Measurements from ENCODE around the gene IL3.

Gene IL3

DNA sequence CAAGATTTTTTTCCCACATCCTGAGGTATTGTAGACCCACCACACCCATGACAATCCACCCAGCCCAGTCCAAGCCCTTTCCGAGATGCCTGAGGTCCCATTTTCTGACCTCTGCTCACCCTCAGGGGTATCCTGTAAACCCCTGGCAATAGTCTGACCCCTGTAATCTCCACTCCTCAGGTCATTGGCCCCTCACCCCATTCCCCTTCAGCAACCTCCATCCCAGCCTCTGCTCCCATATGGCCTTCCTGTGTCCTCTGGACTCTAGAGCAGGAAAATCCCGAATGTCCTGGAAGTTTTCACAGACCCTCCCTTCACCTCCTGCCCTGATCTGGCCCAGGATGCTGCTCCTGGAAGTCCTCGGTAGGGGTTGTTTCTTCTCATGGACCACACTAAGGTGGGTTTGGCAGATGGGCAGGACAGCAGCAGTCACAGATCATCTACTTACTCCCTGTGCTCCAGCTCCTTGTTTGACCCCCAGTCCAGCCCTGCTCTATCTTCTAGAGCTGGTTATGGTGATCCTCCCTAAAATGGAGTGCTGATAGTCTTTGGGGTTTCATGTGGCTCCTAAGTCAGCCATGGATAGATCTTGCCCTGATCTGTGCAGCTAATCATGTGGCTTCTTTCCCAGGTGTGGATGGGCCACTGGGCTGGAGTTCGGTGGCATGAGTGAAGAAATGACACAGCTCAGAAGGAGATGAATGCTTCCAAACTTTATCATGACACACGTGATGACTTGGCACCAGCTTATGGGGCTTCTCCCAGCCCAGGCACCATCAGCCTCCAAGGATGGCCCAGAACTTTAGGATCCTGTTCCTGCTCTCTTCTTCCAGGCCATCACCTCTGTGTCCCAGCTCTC lies 37.0 kb upstream of the IL3 start:
- no peak for DNase-seq
- in situ Hi-C loops (cut with MboI; ENCODE audit: low pct_unique_long_range_greater_than_20kb, low sequenced_read_pairs): loop anchor here (25.0 kb wide), 3 partner anchors 211 to 586 kb away; no protein-coding TSS in a partner anchor

GRCh38 chr5:132024117-132024435 lies 36.4 kb upstream of the IL3 start:
- in situ Hi-C loops (cut with MboI; ENCODE audit: low pct_unique_long_range_greater_than_20kb, low sequenced_read_pairs): loop anchor here (25.0 kb wide), 3 partner anchors 212 to 587 kb away; no protein-coding TSS in a partner anchor
- DNase-seq: no peak

- in situ Hi-C loops (cut with MboI; ENCODE audit: low pct_unique_long_range_greater_than_20kb, low sequenced_read_pairs): loop anchor here (25.0 kb wide), 3 partner anchors 213 to 588 kb away; no protein-coding TSS in a partner anchor
- DNase-seq: peak; percentile 18
These were observed 35.6 kb upstream of the IL3 start for GRCh38 chr5:132024789-132025402.

DNA sequence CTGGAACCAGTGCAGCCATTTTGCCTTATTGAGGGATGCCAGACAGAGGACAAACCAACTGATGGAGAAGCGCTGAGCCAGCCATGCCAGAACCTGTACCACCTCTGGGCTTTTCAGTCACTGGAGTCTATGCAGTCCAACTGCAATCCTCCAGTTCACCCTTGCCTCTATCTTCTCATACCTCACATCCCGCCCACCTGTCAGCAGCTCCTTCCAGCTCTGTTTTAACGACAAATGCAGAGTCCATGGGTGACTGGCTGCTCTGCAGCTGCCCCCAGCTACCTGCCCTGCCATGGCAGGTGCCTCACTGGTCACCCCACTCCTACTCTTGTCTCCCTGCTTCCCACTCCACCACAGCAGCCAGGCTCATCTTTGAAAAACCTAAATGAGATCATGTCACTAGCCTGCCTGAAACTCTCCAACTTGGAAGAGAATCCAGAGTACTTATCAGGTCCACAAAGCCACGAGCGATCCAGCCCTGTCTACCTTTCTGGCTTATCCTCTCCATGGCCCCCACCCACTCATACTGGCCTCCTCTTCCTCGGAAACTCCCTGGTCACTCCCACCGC lies 35.0 kb upstream of the IL3 start:
- in situ Hi-C loops (cut with MboI; ENCODE audit: low pct_unique_long_range_greater_than_20kb, low sequenced_read_pairs): no loop called here
- no peak for DNase-seq

DNA sequence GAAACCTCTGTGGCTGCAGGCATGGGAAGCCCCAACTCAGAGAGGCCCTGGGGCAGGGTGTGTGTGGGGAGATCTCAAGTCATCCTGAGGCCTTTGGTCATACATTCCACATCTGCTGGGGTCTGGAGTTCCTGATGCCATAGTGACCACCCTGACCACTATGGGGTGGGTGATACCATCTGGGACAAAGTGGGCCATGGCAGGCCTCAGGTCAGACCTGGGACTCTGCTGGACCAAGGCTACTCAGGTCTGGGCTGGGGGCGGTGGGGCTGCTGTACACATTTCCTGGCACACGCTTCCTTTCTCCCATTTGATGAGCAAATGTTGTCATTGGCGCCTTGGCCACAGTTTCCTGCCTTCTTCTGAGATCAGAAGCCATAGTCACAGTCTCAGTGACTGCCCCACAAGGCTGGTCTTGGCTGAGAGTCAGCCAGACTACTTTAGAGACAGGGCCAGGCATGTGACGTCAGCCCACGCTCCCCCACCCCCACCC lies 33.9 kb upstream of the IL3 start:
- in situ Hi-C loops (cut with MboI; ENCODE audit: low pct_unique_long_range_greater_than_20kb, low sequenced_read_pairs): no loop called here
- DNase-seq: no peak

- in situ Hi-C loops (cut with MboI; ENCODE audit: low pct_unique_long_range_greater_than_20kb, low sequenced_read_pairs): no loop called here
- no peak for DNase-seq
These were observed 33.4 kb upstream of the IL3 start for GRCh38 chr5:132027027-132027426.

DNA sequence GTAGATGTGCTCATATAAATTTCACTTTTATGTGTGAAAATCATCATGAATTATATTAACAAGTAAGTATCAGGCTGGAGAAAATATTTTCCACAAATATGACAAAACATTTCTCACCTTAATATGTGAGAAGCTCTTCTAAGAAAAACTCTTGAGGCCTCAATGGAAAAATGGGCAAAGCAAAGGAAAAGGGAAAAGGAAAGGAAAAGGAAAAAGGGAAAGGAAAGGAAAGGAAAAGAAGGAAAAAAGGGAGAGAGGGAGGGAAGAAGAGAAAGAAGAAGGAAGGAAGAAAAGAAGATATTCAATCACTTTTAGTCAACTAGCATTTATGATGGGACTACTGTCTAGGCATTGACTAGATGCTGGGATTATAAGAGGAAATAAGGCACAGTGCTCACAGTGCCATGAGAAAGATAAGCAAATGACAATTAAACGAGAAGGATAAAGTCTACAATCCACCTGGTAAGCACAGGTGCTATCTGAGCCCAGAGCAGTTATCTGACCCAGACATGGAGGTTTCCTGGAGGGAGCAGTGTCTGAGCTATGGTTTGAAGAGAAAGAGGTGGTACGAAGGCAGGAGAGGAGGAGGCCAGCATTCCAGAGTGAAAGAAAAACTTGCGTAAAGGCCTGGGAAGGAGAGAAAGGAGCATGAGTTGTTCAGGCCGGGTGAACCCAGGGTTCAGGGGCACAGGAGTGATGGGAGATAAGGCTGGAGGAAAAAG lies 30.7 kb upstream of the IL3 start:
- DNase-seq: no peak
- in situ Hi-C loops (cut with MboI; ENCODE audit: low pct_unique_long_range_greater_than_20kb, low sequenced_read_pairs): no loop called here

- in situ Hi-C loops (cut with MboI; ENCODE audit: low pct_unique_long_range_greater_than_20kb, low sequenced_read_pairs): no loop called here
These were observed 29.8 kb upstream of the IL3 start for GRCh38 chr5:132030610-132031009.

GRCh38 chr5:132032196-132032595 lies 28.3 kb upstream of the IL3 start:
- in situ Hi-C loops (cut with MboI; ENCODE audit: low pct_unique_long_range_greater_than_20kb, low sequenced_read_pairs): no loop called here
- no peak for DNase-seq

More at GRCh38 chr5:132030610-132031009, 29.8 kb upstream of the IL3 start:
- DNase-seq: no peak

DNA sequence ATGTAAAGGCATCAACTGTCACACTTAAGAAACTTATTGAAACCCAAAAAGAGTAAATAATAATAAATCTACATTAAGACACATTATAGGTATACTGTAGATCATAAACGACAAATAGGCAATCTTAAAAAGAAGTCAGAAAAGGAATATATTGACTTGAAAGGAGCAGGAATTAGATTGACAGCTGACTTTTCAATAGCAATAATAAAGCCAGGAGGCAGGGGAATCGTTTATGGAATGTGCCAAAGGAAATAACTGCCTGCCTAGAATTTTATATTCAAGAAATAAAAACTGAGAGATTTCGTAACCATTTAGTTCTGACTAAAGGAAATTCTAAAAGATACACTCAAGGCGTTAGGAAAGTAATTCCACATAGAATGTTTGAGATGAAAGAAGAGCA lies 27.3 kb upstream of the IL3 start:
- no peak for DNase-seq
- in situ Hi-C loops (cut with MboI; ENCODE audit: low pct_unique_long_range_greater_than_20kb, low sequenced_read_pairs): no loop called here

DNA sequence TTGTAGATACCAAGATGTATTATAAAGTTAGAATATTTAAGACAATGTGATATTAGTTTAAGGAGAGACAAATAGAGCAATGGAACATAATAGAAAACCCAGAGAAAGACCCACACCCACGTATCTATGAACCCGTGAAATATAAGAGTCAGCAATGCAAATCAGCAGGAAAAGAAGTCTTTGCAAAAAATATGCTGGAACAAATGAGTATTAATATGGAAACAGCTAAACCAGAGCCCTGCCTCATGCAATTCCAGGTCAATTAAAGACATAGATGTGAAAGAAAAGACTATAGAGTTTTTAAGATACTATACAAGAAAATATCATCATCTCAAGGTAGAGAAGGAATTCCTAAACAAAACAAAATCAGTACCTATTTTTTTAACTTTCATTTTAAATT lies 23.1 kb upstream of the IL3 start:
- in situ Hi-C loops (cut with MboI; ENCODE audit: low pct_unique_long_range_greater_than_20kb, low sequenced_read_pairs): no loop called here
- no peak for DNase-seq

DNA sequence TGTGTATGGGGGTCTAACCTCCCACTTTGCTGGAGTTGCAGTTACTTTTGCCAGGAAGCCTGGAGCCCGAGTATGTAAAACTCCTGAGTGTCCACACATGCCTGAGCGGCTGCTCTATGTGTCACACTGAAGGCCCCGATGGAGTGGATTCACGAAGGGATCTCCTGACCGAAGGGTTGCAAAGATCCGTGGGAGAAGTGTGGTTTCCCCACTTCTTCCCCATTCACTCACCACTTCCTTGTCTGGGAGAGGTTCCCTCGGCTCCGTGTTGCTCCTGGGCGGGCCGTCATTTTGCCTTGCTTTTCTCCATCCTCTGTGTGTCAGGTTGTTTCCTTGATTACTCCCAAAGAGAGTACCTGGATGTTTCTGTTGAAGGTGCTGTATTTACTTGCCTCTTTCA lies 16.2 kb upstream of the IL3 start:
- in situ Hi-C loops (cut with MboI; ENCODE audit: low pct_unique_long_range_greater_than_20kb, low sequenced_read_pairs): no loop called here
- DNase-seq: peak; percentile 55

GRCh38 chr5:132046880-132047299 lies 13.6 kb upstream of the IL3 start:
- in situ Hi-C loops (cut with MboI; ENCODE audit: low pct_unique_long_range_greater_than_20kb, low sequenced_read_pairs): no loop called here
- no peak for DNase-seq

DNA sequence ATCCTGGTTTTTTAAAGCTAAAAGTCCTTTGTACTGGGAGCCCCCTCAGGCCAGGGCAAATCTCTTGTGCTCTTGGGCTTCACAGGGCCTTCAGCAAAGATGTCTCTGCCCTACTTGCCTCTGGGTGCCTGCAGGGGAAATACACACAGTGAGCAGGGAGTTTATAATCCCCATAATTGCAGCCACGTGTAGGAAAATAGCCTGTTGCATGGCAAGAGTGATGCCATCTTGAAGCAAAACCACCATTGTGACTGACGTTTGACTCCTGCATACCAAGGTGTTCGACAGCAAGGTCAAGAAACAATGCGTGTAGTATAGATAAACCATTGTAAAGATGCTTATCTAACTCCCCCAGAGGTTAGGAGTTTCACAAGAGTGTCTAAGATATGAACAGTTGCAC lies 11.4 kb upstream of the IL3 start:
- DNase-seq: no peak
- in situ Hi-C loops (cut with MboI; ENCODE audit: low pct_unique_long_range_greater_than_20kb, low sequenced_read_pairs): no loop called here

DNA sequence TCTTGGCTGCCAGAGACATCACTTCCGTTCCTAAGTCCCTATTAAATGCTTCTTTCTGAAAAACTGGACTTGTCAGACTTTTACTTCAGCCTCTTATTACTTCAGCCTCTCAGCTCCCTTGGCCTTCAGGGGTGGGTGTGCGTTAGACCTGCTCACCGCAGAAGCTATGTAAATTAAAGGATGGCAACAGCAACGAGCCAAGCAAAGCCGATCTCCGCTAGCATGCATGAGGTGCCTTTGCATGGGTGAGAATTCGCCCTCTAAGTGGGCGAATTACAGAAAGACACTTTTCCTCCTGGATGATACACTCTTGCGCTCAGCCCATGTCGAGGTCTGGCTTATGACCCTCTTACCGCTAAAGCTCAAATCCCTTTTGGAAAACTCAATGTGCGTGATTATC lies 10.9 kb upstream of the IL3 start:
- DNase-seq: no peak
- in situ Hi-C loops (cut with MboI; ENCODE audit: low pct_unique_long_range_greater_than_20kb, low sequenced_read_pairs): no loop called here

DNA sequence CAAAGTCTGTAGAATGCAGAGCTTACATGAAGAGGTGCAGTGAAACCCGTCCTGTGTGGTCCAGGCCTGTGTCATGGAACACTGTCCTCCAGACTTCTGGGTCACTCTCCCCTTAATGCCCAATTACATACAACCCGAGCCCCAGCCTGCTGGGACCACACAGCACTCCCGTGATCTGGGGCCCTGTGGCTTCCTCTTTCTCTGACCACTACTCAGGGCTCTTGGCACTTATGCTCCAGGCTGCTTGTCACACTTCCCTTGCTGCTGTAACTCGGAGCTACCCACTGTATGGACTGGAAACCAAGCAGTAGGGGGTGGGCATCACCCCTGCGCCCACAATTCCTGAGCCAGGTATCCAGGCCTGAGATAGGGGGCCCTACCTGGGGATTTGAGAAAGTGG lies 10.3 kb upstream of the IL3 start:
- in situ Hi-C loops (cut with MboI; ENCODE audit: low pct_unique_long_range_greater_than_20kb, low sequenced_read_pairs): loop anchor here (25.0 kb wide), 1 partner anchor 462 kb away; no protein-coding TSS in a partner anchor
- DNase-seq: peak; percentile 60

DNA sequence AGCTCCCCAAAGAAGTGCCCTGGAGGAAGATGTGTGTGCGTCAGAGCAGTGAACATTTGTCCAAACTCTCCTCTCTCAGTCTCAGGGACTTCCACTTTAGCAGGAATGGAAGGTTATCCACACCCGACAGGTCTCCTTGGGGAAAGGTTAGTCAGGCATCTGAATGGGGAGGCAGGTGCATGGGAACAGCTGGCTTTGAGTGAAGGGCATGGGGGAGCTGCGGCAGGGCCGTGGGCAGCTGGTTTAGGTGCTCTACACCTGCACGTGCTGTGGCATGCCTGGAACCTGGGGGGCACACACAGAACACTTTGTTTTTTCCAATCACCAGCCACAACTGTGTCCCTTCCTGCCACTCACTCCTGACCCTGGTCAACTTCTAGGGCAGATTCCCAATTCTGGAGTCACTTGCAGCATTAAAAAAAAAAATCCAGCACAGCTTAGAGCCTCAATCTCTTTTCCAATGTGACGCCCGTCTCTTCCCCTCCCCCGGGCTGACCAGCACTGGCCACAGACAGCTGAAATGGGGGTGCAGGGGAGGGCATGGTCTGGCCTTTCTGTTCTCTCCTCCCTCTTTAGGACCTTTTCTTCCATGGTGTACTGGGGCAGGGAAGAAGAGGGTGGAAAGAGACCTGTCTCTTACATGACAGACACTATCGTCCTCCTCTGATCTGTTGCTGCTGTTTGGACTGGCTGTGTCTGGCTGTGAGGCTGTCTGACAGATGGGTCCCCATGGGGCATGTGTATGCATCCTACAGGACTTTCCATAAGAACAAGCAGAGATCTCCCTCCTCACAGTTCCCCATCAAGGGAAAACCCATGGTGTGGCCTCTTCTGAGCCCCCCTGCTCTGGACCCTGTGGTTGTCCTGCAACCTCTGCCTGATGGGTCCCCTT lies 9.5 kb upstream of the IL3 start:
- DNase-seq: no peak

DNA sequence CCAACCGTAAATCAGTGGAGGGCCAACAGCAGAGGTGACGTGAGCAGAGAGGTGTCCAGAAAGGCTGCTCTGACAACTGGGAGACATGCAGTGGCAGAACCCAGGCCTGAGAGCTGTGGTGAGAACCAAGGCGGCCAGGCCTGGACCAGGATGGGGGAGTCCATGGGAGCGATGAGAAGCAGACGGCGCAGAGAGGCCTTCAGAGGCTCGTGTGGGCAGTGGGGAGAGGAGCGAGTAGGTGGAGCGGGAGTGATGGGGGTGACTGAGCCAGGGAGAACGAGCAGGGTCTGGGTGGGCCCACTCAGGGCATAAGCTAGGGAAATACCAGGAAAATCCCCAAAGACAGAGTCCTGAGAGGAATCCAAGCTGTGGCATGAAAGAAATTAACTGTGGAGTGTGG lies 7.9 kb upstream of the IL3 start:
- DNase-seq: no peak
- in situ Hi-C loops (cut with MboI; ENCODE audit: low pct_unique_long_range_greater_than_20kb, low sequenced_read_pairs): loop anchor here (25.0 kb wide), 1 partner anchor 460 kb away; no protein-coding TSS in a partner anchor

More for the DNA sequence above, 9.5 kb upstream of the IL3 start:
- in situ Hi-C loops (cut with MboI; ENCODE audit: low pct_unique_long_range_greater_than_20kb, low sequenced_read_pairs): loop anchor here (25.0 kb wide), 1 partner anchor 461 kb away; no protein-coding TSS in a partner anchor

Measured in KBM-7 (cell line).